NOMO-1 treated with dmso at 0.1 percent for 144 hours (cell line): ENCODE results near the gene ANKRD55.
"Not testable (repeated sequence)": the region's sequence is repeated elsewhere in the genome, so short reads cannot be mapped to it uniquely, and the experiment has no call there.

Experiments used
- DNase-seq: peaks from one replicate; lab custom pipeline; 2025; ENCODE audit not compliant: unreplicated experiment; lab: John Stamatoyannopoulos, UW

The ANKRD55 gene

GRCh38 chr5:56147106-56147505, 86.0 kb downstream of the ANKRD55 start:
- DNase-seq: no peak

- DNase-seq: no peak
Measured at GRCh38 chr5:56146674-56147073, 86.5 kb downstream of the ANKRD55 start.

GRCh38 chr5:56145511-56145910, 87.6 kb downstream of the ANKRD55 start:
- no peak for DNase-seq

- DNase-seq: no peak
Measured at GRCh38 chr5:56145106-56145505, 88.0 kb downstream of the ANKRD55 start.

- DNase-seq: no peak
Measured at GRCh38 chr5:56144211-56144610, 88.9 kb downstream of the ANKRD55 start.

GRCh38 chr5:56143373-56143714, 89.8 kb downstream of the ANKRD55 start:
- DNase-seq: no peak

GRCh38 chr5:56142614-56143372, 90.3 kb downstream of the ANKRD55 start:
- no peak for DNase-seq

- no peak for DNase-seq
Measured at GRCh38 chr5:56142233-56142613, 90.9 kb downstream of the ANKRD55 start.

GRCh38 chr5:56140073-56140472, 93.1 kb downstream of the ANKRD55 start:
- DNase-seq: no peak

- no peak for DNase-seq
Measured at GRCh38 chr5:56130664-56131063, 102.5 kb downstream of the ANKRD55 start.

GRCh38 chr5:56129288-56129687, 103.8 kb downstream of the ANKRD55 start:
- DNase-seq: no peak

GRCh38 chr5:56128113-56128512, 105.0 kb downstream of the ANKRD55 start:
- no peak for DNase-seq

GRCh38 chr5:56126487-56127179, 106.5 kb downstream of the ANKRD55 start:
- no peak for DNase-seq

- no peak for DNase-seq
Measured at GRCh38 chr5:56123531-56124243, 109.4 kb downstream of the ANKRD55 start.

- DNase-seq: not testable (repeated sequence)
Measured at GRCh38 chr5:56122360-56122985, 110.7 kb downstream of the ANKRD55 start.

- DNase-seq: no peak
Measured at GRCh38 chr5:56119050-56119449, 114.1 kb downstream of the ANKRD55 start.

- DNase-seq: peak; percentile 63
Measured at GRCh38 chr5:56116599-56117141, 116.5 kb downstream of the ANKRD55 start.

- no peak for DNase-seq
Measured at GRCh38 chr5:56115589-56115988, 117.5 kb downstream of the ANKRD55 start.

- DNase-seq: peak; percentile 69
Measured at GRCh38 chr5:56112526-56113121, 120.5 kb downstream of the ANKRD55 start.

- DNase-seq: no peak
Measured at GRCh38 chr5:56111404-56111781, 121.7 kb downstream of the ANKRD55 start.
